ENCODE results near the gene USP34. TPM values are rescaled to one million over a fixed set of nuclear protein-coding genes. Genes with fewer than 3 reads are reported as not detected.

The USP34 gene
- total and polyA plus RNA-seq, 2 of the 8 experiments (the other 6 are each of a cell fraction or from before 2014, with no cell fraction given): 56.7 to 91.7 TPM

DNA sequence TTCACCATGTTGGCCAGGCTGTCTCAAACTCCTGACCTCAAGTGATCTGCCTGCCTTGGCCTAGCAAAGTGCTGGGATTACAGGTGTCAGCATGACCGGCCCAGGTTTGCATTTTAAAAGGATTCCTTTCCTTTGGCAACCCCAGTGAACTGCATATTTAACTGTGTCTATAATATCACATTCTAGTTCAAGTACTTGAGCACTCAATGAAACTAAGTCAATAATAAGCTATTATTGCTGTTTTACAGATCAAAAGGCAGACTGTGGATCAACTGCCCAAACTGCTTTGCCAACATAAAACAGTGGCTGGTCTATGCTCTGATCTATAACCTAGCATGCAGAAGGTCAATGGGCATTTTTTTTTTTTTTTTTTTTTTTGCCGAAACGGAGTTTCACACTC, 144.5 kb downstream of the USP34 start (continued):
- TF ChIP-seq, protein P1, sequence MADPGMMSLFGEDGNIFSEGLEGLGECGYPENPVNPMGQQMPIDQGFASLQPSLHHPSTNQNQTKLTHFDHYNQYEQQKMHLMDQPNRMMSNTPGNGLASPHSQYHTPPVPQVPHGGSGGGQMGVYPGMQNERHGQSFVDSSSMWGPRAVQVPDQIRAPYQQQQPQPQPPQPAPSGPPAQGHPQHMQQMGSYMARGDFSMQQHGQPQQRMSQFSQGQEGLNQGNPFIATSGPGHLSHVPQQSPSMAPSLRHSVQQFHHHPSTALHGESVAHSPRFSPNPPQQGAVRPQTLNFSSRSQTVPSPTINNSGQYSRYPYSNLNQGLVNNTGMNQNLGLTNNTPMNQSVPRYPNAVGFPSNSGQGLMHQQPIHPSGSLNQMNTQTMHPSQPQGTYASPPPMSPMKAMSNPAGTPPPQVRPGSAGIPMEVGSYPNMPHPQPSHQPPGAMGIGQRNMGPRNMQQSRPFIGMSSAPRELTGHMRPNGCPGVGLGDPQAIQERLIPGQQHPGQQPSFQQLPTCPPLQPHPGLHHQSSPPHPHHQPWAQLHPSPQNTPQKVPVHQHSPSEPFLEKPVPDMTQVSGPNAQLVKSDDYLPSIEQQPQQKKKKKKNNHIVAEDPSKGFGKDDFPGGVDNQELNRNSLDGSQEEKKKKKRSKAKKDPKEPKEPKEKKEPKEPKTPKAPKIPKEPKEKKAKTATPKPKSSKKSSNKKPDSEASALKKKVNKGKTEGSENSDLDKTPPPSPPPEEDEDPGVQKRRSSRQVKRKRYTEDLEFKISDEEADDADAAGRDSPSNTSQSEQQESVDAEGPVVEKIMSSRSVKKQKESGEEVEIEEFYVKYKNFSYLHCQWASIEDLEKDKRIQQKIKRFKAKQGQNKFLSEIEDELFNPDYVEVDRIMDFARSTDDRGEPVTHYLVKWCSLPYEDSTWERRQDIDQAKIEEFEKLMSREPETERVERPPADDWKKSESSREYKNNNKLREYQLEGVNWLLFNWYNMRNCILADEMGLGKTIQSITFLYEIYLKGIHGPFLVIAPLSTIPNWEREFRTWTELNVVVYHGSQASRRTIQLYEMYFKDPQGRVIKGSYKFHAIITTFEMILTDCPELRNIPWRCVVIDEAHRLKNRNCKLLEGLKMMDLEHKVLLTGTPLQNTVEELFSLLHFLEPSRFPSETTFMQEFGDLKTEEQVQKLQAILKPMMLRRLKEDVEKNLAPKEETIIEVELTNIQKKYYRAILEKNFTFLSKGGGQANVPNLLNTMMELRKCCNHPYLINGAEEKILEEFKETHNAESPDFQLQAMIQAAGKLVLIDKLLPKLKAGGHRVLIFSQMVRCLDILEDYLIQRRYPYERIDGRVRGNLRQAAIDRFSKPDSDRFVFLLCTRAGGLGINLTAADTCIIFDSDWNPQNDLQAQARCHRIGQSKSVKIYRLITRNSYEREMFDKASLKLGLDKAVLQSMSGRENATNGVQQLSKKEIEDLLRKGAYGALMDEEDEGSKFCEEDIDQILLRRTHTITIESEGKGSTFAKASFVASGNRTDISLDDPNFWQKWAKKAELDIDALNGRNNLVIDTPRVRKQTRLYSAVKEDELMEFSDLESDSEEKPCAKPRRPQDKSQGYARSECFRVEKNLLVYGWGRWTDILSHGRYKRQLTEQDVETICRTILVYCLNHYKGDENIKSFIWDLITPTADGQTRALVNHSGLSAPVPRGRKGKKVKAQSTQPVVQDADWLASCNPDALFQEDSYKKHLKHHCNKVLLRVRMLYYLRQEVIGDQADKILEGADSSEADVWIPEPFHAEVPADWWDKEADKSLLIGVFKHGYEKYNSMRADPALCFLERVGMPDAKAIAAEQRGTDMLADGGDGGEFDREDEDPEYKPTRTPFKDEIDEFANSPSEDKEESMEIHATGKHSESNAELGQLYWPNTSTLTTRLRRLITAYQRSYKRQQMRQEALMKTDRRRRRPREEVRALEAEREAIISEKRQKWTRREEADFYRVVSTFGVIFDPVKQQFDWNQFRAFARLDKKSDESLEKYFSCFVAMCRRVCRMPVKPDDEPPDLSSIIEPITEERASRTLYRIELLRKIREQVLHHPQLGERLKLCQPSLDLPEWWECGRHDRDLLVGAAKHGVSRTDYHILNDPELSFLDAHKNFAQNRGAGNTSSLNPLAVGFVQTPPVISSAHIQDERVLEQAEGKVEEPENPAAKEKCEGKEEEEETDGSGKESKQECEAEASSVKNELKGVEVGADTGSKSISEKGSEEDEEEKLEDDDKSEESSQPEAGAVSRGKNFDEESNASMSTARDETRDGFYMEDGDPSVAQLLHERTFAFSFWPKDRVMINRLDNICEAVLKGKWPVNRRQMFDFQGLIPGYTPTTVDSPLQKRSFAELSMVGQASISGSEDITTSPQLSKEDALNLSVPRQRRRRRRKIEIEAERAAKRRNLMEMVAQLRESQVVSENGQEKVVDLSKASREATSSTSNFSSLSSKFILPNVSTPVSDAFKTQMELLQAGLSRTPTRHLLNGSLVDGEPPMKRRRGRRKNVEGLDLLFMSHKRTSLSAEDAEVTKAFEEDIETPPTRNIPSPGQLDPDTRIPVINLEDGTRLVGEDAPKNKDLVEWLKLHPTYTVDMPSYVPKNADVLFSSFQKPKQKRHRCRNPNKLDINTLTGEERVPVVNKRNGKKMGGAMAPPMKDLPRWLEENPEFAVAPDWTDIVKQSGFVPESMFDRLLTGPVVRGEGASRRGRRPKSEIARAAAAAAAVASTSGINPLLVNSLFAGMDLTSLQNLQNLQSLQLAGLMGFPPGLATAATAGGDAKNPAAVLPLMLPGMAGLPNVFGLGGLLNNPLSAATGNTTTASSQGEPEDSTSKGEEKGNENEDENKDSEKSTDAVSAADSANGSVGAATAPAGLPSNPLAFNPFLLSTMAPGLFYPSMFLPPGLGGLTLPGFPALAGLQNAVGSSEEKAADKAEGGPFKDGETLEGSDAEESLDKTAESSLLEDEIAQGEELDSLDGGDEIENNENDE (IDR thresholded peaks at IDR 0.05; ENCODE audit: insufficient replicate concordance, low read length): no peak
- no peak for TF ChIP-seq KDM5A (IDR thresholded peaks at IDR 0.05; ENCODE audit: low read length)
- TF ChIP-seq POU5F1 (IDR thresholded peaks at IDR 0.05; ENCODE audit: low read depth, low read length): no peak
- no peak for TF ChIP-seq RNF2 (IDR thresholded peaks at IDR 0.05; ENCODE audit: borderline replicate concordance, low read depth, low read length, missing control alignments, poor library complexity, severe bottlenecking)
- no peak for TF ChIP-seq SUZ12 (IDR thresholded peaks at IDR 0.05; ENCODE audit: low read length)
- TF ChIP-seq CHD1 (IDR thresholded peaks at IDR 0.05; ENCODE audit: low read depth, low read length): no peak
- no peak for TF ChIP-seq KDM4A (IDR thresholded peaks at IDR 0.05; ENCODE audit: low read depth, low read length, severe bottlenecking)
- TF ChIP-seq CBX5 (IDR thresholded peaks at IDR 0.05; ENCODE audit: low read depth, low read length): no peak
- TF ChIP-seq TBP (IDR thresholded peaks at IDR 0.05; ENCODE audit: low read depth, low read length): no peak
- no peak for TF ChIP-seq SP1 (IDR thresholded peaks at IDR 0.05; ENCODE audit: low read depth, low read length)
- no peak for TF ChIP-seq NANOG (IDR thresholded peaks at IDR 0.05; ENCODE audit: insufficient read depth, low read depth, low read length, poor library complexity, severe bottlenecking)
- TF ChIP-seq SIN3A (conservative IDR thresholded peaks at IDR 0.05 in 1 of 2, IDR thresholded peaks at IDR 0.05 in 1 of 2; ENCODE audit: low read depth in 1 of 2, low read length in 2 of 2): no peak

All from H1 (cell line).